Posterior vena cava (tissue), 2 donors: ENCODE results near the gene SMIM20. TPM values are rescaled to one million over a fixed set of nuclear protein-coding genes. Genes with fewer than 3 reads are reported as not detected.
"Not testable (repeated sequence)": the region's sequence is repeated elsewhere in the genome, so short reads cannot be mapped to it uniquely, and the experiment has no call there.

Source experiments
- DNase-seq: peaks from one replicate; pipeline ENCODE4 v3.0.0-alpha.2; 2020; ENCODE audit warnings: low spot score
- intact Hi-C, 2 donors: fragments of 100-400 bp; cut with DNase I; formaldehyde crosslinking; loops; one replicate each; pipeline versions ENCODE4 v1.14.1 to v1.14.2; 2022 to 2023
- long read RNA-seq, 2 donors: library from polyadenylated mRNA; unstranded; transcript quantifications; one replicate each; pipeline ENCODE4 v2.0.0, GENCODE V29; 2020 to 2021
- total RNA-seq, 2 donors: library from RNA; stranded (reverse); fragmentation: NEBNext Ultra II Directional; extraction: Animal tissue kit (Norgen Biotek cat#: 25700); gene quantifications; one replicate each; pipeline ENCODE4 v1.2.1, GENCODE V29; 2021
- donor health status: DM: yes; HTN: yes; CAD: no.
- donor health status: DM: yes; HTN: yes; CAD: no.

Gene SMIM20
- 10 to 100 TPM; 19.5 to 22.8 TPM for total RNA-seq
- long read RNA-seq, donor 1, partial matches to known transcripts, result 0 of 5 reads
- long read RNA-seq, donor 1, other reads (novel, unspliced or antisense), result 1 of 5 reads
- long read RNA-seq, donor 2, transcript SMIM20-201 (3 exons, 935 nt), result major isoform, 20 of 24 reads
- long read RNA-seq, donor 2, partial matches to known transcripts, result 1 of 24 reads
- long read RNA-seq, donor 2, other reads (novel, unspliced or antisense), result 3 of 24 reads

DNA sequence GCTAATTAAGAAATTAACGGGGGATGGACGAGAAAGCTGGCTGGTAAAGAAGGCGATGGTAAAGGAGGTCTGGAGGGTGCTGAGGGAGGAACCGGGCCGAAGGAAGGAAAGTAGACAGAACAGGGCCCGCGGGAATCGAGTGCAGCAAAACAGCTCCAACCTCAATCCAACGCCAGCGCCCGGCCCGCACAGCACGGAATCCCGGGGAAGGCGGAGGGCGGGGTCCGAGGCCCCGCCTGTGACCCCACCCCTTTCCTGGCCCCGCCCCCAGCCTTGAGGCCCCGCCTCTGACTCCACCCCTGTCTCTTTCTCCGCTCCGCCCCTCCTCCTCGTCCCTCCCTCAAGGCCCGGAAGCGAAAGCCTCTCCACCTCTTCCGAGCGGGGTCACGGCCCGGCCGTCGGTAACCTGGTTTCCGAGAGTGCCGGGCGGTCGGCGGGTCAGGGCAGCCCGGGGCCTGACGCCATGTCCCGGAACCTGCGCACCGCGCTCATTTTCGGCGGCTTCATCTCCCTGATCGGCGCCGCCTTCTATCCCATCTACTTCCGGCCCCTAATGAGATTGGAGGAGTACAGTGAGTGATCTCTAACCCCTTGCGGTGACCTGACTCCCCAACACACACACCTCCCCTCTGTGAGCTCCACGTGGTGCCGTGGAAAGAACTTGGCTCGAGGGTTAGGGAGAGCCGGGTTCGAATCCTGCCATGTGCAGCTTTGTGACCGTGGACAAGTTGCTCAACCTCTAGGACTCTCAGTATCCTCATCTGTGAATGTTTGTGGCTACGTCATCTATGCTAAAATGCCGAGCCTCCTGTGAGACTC, at the start of gene SMIM20:
TSS of gene SMIM20 (plus strand) at position 370 of the 819 bp plus-strand sequence. CDS start at position 464, 94 bp downstream.
- DNase-seq, result peak; percentile 97
- intact Hi-C loops, result no loop called here

DNA sequence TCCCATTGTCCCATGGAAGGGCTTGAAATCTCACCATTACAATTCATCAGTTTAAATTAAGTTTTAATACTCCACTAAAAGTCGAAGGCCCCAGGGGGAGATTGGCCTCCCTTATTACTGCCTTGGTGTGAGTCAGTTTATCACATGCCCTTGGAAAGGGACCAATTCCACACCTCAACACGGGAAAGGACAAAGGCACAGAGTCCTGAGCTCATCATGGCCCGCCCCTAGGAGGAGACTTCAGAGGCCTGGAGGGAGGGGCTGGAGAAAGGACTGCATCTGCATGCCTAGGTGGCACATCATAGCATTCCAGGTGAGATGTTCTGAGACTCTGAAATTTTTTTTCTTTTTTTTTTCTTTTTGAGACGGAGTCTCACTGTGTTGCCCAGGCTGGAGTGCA, 48.4 kb upstream of the SMIM20 start:
- DNase-seq, result no peak
- intact Hi-C loops, result no loop called here

DNA sequence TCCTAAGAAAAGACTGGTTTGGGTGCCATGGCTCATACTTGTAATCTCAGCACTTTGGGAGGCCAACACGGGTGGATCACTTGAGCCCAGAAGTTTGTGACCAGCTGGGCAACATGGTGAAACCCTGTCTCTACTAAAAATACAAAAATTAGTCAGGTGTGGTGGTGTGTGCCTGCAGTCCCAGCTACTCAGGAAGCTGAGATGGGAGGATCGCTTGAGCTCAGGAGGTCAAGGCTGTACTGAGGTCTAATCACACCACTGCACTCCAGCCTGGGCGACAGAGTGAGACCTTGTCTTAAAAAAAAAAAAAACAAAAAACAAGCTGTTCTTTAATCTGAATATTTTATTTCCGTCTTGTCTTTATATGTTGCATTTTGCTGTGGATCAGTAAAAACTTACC, 47.6 kb upstream of the SMIM20 start:
- intact Hi-C loops, DNase-seq: not testable (repeated sequence)

DNA sequence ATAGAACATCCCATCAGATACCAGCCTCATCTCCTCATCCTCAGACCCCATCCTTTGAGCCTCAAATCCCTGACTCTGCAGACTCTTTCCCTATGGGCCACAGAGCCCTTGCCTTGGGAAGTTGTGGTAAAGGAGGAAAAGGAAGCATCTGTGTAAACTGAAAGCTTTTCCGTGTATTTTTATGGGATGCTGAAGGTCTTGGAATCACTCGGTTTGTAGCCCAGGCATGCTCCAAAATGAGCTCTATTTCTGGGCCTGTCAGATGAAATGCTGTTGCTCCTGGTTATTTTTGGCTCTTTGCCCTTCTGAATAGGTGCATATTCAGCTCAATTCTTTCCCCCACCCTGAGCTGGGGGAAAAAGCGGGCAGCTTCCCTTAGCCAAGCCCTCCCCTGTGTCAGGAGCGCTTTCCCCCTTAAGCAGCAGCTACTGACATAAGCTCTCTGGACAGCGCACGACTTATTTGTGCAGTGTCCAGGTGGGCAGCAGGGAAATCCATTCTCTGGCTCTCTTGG, 46.2 kb upstream of the SMIM20 start:
- DNase-seq, result no peak
- intact Hi-C loops, result no loop called here

- intact Hi-C loops, result no loop called here
- DNase-seq, result no peak
Measured at GRCh38 chr4:25870081-25870480, 43.9 kb upstream of the SMIM20 start.

DNA sequence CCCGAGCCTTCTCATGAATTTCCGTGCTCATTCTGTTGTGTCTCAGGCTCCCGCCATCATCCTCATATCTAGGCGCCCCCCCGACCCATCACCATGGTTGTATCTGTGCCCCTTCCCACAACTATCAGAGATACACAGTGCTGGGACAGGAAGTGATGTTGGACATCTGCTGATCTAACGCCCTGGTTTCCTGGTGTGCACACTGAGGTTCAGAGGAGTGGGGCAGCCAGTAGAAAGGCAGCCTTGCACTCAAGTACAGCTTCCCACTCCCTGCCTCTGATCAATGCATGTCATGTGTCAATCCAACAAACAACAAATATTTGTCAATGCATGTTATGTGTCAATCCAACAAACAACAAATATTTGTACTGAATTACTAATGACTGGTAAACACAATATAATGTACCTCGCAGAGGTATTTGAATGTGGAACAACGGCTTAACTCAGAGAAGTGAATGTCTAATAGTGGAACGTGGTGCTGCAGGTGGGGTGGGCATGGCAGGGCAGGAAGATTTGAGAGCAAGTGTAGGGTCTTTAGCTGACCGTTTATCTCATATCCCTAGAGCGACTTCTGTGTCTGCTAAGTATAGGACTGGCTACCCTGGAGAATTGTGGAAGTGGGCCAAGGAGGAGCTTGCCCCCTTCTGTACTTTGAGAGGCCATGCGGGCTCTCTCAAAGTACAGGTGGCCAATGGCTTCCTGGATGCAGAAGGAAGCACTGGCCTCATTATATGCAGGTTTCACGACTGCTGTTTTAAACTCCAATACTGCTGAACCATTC, 41.0 kb upstream of the SMIM20 start:
- intact Hi-C loops, result no loop called here
- no peak for DNase-seq

DNA sequence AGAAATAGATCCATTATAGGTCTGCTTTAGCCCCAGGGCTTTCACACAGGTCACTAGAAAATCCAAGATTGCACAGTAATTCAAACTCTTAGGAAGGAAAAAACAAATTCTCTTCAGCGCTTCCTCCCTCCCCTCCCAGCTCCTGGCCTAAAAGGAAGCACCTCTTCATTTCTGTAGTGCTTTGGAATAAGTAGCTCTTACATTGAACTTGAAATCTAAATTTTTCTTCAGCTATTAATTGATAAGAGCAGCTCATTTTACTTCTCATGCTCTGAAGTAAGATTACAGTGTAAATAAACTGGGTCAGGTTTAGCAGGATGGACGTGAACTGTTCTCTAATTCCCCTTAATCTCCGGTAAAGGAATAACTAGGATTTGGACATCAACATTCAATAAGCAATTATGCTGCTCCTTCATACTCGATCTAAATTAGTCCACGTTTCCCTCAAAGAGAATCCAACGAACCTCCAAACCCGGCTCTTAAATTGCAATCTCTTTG, 40.3 kb upstream of the SMIM20 start:
- DNase-seq, result no peak
- intact Hi-C loops, result no loop called here

GRCh38 chr4:25874655-25875054, 39.4 kb upstream of the SMIM20 start:
- intact Hi-C loops, result no loop called here
- no peak for DNase-seq

DNA sequence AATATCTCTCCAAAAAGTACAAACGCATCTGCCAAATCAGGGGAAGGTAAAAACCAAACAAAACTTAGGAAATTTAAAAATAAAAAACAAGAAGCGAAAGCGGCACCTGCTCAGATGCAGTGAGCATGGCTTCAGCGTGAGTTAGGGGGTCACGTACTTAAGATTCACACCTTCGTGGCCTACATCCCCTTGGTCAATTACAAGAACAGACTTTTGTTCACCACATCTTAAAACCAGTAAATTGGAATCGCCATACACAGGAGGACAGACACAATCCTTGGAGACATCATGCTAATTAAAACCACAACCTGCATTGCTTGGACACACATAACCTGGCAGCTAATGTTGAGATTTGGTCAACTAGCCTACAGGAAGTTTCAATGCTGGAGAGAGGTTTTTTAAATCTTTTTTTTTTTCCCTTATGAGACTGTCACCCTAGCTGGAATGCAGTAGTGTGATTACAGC, 38.7 kb upstream of the SMIM20 start:
- intact Hi-C loops, result no loop called here
- no peak for DNase-seq

DNA sequence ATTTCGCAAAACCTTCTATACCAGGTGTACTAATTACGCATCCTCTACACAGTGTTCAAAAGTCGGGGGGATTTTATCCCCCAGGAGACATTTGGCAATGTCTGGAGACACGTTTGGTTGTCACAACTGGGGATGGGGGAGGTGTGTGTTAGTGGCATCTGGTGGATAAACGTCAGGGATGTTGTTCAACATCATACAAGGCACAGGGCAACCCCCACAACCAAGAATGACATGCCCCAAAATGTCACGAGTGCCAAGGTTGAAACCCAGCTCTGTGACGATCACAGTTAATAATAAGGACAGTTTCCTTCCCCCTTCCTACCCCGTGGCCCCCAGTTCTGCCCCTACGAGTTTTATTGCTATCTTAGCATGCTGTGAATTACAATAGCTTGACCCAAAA, 35.3 kb upstream of the SMIM20 start:
- DNase-seq, result no peak
- intact Hi-C loops, result no loop called here

GRCh38 chr4:25879091-25879584, 34.9 kb upstream of the SMIM20 start:
- DNase-seq, result no peak

GRCh38 chr4:25879587-25879986, 34.4 kb upstream of the SMIM20 start:
- DNase-seq, result no peak
- intact Hi-C loops, result no loop called here

More at GRCh38 chr4:25879091-25879584, 34.9 kb upstream of the SMIM20 start:
- intact Hi-C loops, result no loop called here

GRCh38 chr4:25879991-25880651, 33.9 kb upstream of the SMIM20 start:
- no peak for DNase-seq
- intact Hi-C loops, result no loop called here

GRCh38 chr4:25881193-25881592, 32.8 kb upstream of the SMIM20 start:
- intact Hi-C loops, result no loop called here
- DNase-seq, result no peak

GRCh38 chr4:25882226-25882625, 31.8 kb upstream of the SMIM20 start:
- DNase-seq, result no peak
- intact Hi-C loops, result no loop called here

GRCh38 chr4:25883565-25883964, 30.5 kb upstream of the SMIM20 start:
- no peak for DNase-seq
- intact Hi-C loops, result no loop called here

DNA sequence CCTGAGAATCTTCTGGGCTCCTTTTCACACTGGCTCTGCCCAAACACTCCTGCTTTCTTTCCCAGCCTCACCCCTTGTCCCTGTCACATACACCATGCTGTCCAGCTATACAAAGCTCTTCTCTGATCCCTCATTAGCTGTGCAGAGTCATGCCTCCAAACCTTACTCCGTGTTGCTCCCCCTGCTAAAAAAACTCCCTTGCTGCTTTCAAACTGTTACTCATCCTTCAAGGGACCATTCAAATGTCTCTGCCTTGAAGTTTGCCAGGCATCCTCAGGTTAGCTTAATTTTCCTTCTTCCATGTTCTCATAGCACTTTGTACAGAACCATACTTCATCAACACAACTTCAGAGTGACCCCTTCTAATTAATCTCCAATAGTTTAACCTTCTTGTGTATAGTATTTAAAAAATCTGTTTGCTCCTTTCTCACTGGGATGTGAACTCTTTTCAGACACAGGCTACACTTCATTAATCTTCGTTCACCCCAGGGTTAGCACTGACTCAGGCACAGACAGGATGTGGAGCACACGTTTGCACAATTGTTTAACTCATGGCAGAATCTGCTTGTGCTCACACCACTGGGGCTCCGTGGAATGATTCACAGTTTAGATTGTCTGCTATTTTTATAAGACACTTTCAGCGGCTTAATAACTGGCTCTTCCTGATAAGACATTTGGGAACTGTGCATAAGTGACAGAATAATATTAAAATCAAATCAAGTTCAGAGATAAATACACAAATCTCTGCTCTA, 29.8 kb upstream of the SMIM20 start:
- no peak for DNase-seq
- intact Hi-C loops, result no loop called here

GRCh38 chr4:25888781-25889180, 25.2 kb upstream of the SMIM20 start:
- intact Hi-C loops, result no loop called here
- no peak for DNase-seq
